Coronary artery (tissue), 2 donors: ENCODE measurements around the gene MYOF.

Source experiments
- DNase-seq: peaks from one replicate; pipeline ENCODE4 v3.0.0-alpha.2; 2017; ENCODE audit warnings: low spot score
- H3K27ac ChIP-seq, 2 donors: fragments of 200-600 bp; sonication (generic); one replicate each; pipeline ENCODE4 v1.5.1; 2016 to 2019
- H3K4me3 ChIP-seq: fragments of 200-600 bp; sonication (generic); 2 replicates; pipeline ENCODE4 v1.5.1; 2016; ENCODE audit warnings: mild to moderate bottlenecking, moderate library complexity
- TF ChIP-seq, protein P1 (sequence below): fragments of 200-600 bp; sonication (generic); IDR thresholded peaks from one replicate; pipeline ENCODE4 v1.5.1; 2019; ENCODE audit warnings: antibody characterized with exemption

The MYOF gene

GRCh38 chr10:93495654-93496321 lies 13.7 kb upstream of the MYOF start:
- TF ChIP-seq, protein P1, sequence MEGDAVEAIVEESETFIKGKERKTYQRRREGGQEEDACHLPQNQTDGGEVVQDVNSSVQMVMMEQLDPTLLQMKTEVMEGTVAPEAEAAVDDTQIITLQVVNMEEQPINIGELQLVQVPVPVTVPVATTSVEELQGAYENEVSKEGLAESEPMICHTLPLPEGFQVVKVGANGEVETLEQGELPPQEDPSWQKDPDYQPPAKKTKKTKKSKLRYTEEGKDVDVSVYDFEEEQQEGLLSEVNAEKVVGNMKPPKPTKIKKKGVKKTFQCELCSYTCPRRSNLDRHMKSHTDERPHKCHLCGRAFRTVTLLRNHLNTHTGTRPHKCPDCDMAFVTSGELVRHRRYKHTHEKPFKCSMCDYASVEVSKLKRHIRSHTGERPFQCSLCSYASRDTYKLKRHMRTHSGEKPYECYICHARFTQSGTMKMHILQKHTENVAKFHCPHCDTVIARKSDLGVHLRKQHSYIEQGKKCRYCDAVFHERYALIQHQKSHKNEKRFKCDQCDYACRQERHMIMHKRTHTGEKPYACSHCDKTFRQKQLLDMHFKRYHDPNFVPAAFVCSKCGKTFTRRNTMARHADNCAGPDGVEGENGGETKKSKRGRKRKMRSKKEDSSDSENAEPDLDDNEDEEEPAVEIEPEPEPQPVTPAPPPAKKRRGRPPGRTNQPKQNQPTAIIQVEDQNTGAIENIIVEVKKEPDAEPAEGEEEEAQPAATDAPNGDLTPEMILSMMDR = no peak
- DNase-seq = no peak
- H3K27ac ChIP-seq = peak overlapping the region in 1 of 2 donors; percentile 80
- peak overlapping the region; percentile 82 for H3K4me3 ChIP-seq

DNA sequence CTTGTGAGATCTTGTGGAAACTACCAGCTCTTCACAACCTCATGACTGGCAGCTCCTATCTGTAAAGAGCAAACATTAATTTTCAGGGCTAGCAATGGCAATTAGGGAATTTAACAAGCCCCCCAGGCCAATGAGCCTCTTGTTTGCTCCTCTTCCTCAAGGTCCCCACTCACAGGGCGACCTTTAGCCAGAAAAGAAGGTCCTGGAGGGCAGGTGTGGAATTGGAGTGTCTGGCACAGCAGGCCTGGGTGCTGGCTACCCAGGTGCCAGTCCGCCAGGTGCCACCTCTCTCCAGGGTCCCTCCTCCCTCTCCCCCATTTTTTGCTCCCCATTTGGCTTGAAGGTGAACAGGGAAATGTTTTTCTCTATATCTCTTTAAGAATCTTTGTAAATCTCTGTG lies 12.4 kb upstream of the MYOF start:
- TF ChIP-seq, protein P1 = no peak
- no peak overlapping the region for H3K4me3 ChIP-seq
- no peak overlapping the region for H3K27ac ChIP-seq
- no peak for DNase-seq

DNA sequence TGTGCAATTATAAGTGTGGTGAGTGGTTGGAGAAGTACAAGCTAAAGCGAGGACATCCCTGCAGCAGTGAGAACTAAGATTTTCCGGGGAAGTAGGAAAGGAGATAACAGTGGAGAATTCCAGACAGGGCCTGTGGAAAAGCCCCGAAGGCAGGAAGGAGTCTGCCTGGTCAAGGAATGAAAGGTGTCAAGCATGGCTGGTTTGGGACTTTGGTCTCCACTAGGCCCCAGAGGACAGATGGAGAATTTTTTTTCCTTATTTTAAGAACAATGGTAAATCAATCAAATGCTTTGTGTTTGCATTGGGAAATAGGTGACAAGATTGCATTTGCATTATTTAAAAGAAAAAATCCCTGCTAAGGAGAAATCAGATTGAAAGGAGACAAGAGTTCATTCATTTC lies 11.0 kb upstream of the MYOF start:
- TF ChIP-seq, protein P1 = no peak
- no peak overlapping the region for H3K27ac ChIP-seq
- no peak for DNase-seq
- no peak overlapping the region for H3K4me3 ChIP-seq

GRCh38 chr10:93491602-93492121 lies 9.5 kb upstream of the MYOF start:
- Histone ChIP-seq H3K4me3 (no peak overlapping the region), H3K27ac (no peak overlapping the region)
- TF ChIP-seq, protein P1 = no peak
- no peak for DNase-seq

DNA sequence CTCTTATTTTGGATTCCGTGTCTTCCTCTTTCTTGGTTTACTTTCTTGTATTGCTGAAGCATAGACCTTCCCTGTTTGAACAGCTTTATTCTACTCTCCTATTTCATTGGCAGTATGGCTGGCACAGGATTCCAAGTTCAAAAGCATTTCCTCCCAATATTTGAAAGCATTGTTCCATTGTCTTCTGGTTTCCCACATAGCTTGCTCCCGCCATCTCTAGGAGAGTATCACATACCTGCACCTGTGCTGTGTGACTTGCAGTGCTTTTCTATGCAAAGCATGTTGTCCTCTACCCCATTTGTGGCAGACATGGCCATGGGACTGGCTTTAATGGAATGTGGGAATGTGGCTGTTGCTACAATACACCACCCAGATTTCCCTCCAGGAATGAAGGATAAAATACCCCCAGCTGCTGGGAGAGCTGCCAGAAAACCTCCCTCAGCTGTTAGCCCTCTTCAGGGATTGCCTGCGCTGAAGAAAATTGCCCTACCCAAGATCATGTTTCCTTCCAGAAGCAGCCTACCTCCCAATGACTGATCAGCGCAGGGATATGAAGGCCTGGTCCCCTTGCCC lies 6.9 kb upstream of the MYOF start:
- no peak for DNase-seq
- Histone ChIP-seq H3K27ac (no peak overlapping the region), H3K4me3 (no peak overlapping the region)
- TF ChIP-seq, protein P1 = no peak

DNA sequence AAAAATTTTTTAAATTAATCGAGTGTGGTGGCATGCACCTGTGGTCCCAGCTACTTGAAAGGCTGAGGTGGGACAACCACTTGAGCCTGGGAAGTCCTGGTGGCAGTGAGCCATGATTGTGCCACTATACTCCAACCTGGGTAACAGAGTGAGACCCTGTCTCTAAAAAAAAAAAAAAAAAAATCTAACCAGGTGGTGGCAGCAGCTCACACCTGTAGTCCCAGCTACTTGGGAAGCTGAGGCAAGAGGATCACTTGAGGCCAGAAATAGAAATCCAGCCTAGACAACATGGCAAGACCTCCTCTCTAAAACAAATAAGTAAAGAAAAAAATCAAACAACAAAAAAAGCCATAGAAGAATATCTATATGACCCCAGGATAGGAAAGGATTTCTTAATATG lies 3.6 kb upstream of the MYOF start:
- no peak overlapping the region for H3K27ac ChIP-seq
- TF ChIP-seq, protein P1 = no peak
- no peak for DNase-seq
- H3K4me3 ChIP-seq = no peak overlapping the region

DNA sequence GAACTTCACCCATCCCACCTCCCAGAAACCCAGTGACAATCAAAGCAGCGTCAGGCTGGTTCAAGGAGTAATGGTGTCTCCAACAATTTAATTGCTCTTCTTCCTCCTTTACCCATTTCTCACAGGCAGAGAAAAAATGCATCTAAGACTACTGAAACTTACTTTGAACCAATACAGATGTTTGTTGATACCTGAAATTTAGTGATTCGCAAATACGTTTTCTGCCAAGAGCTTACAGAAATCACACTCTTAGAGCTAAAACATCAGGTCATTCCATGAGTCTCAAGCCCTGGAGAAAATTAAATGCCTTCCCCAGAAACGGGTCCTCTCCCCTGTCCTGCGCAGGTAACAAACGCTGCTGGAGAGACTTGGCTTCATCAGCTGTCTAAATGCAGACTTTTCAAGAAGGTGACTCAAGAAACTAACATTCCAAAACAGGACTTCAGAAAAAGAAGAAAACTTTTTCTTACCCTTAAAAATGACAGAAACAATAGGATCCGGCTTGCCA lies 443 bp downstream of the MYOF start:
- TF ChIP-seq, protein P1 = no peak
- peak overlapping the region; percentile 74 for H3K4me3 ChIP-seq
- DNase-seq = no peak
- peak overlapping the region; percentile 88 to 93 for H3K27ac ChIP-seq
